GM23338 (cell line): ENCODE results near the gene MACF1.

Experiments
- CREB1 ChIP-seq: fragments of 250-450 bp; sonication (Bioruptor Pico); IDR thresholded peaks from 2 replicates; pipeline ENCODE4 v1.5.0; 2020; ENCODE audit warnings: low read depth, mild to moderate bottlenecking, moderate library complexity
- EZH2 ChIP-seq: fragments of 200-600 bp; sonication (generic); IDR thresholded peaks from one replicate; pipeline ENCODE4 v1.8.0; 2017; ENCODE audit warnings: antibody characterized with exemption, mild to moderate bottlenecking, low read depth; ENCODE audit not compliant: unreplicated experiment
- EZH2phosphoT487 ChIP-seq: fragments of 200-600 bp; sonication (generic); IDR thresholded peaks from one replicate; pipeline ENCODE4 v1.8.1; 2018; ENCODE audit warnings: antibody characterized with exemption; ENCODE audit not compliant: unreplicated experiment
- JUNB ChIP-seq: IDR thresholded peaks from one replicate; pipeline ENCODE4 v1.6.1; 2016; ENCODE audit warnings: antibody characterized with exemption; ENCODE audit not compliant: unreplicated experiment
- NANOG ChIP-seq: IDR thresholded peaks from 2 replicates; pipeline ENCODE4 v1.6.1; 2016; ENCODE audit warnings: antibody characterized with exemption, borderline replicate concordance
- POLR2AphosphoS5 ChIP-seq: IDR thresholded peaks from 2 replicates; pipeline ENCODE4 v1.6.1; 2016; ENCODE audit warnings: antibody characterized with exemption, low read depth
- STAT1 ChIP-seq: IDR thresholded peaks from one replicate; pipeline ENCODE4 v1.6.1; 2016; ENCODE audit warnings: antibody characterized with exemption; ENCODE audit not compliant: unreplicated experiment
- ZNF114 ChIP-seq: fragments of 250-450 bp; sonication (Bioruptor Pico); IDR thresholded peaks from 2 replicates; pipeline ENCODE4 v1.5.0; 2020; ENCODE audit warnings: mild to moderate bottlenecking, moderate library complexity
- ZNF331 ChIP-seq: fragments of 250-450 bp; sonication (Bioruptor Pico); IDR thresholded peaks from 2 replicates; pipeline ENCODE4 v1.5.0; 2020; ENCODE audit warnings: low read depth, mild to moderate bottlenecking, moderate library complexity
- TF ChIP-seq, protein P1 (sequence below), 2 experiments: fragments of 200-600 bp in 1 of 2; sonication (generic) in 1 of 2; conservative IDR thresholded peaks; 2 replicates each; pipeline versions ENCODE4 v1.5.1 to v1.6.1; 2016 to 2017; ENCODE audit warnings: antibody characterized with exemption in 2 of 2, low read depth in 2 of 2, mild to moderate bottlenecking in 2 of 2, moderate library complexity in 1 of 2
- TF ChIP-seq, protein P2 (sequence below): IDR thresholded peaks from one replicate; pipeline ENCODE4 v1.6.1; 2018; ENCODE audit warnings: antibody characterized with exemption; ENCODE audit not compliant: unreplicated experiment
- TF ChIP-seq, protein P3 (sequence below): IDR thresholded peaks from 2 replicates; pipeline ENCODE4 v1.6.1; 2016; ENCODE audit warnings: antibody characterized with exemption

DNA sequence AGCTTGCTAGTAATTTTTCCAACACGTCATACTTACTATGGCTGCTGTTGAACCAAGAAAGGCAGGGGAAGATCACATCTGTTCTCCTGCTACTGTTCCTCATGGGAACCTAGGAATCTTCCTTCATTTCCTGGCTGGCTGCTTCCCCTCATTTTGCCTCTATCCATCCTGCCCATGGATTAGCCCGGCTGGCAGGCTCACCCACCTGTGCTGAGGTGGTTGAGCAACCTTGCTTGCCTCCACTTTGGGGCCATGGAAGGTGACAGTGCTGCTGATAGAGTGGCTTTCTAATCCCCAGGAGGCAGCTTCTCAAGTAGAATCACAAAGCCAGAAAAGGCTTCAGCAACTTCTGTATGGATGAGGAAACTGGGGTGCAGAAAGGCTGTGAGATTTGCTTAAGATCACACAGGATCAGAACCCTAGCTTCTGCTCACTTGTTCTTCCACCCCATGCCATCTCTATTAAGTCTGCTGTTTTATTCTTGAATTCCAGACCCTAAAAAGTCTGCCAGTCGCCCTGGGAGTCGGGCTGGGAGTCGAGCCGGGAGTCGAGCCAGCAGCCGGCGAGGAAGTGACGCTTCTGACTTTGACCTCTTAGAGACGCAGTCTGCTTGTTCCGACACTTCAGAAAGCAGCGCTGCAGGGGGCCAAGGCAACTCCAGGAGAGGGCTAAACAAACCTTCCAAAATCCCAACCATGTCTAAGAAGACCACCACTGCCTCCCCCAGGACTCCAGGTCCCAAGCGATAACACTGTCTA is 280.7 kb downstream of the MACF1 start:
- TF ChIP-seq, protein P1, sequence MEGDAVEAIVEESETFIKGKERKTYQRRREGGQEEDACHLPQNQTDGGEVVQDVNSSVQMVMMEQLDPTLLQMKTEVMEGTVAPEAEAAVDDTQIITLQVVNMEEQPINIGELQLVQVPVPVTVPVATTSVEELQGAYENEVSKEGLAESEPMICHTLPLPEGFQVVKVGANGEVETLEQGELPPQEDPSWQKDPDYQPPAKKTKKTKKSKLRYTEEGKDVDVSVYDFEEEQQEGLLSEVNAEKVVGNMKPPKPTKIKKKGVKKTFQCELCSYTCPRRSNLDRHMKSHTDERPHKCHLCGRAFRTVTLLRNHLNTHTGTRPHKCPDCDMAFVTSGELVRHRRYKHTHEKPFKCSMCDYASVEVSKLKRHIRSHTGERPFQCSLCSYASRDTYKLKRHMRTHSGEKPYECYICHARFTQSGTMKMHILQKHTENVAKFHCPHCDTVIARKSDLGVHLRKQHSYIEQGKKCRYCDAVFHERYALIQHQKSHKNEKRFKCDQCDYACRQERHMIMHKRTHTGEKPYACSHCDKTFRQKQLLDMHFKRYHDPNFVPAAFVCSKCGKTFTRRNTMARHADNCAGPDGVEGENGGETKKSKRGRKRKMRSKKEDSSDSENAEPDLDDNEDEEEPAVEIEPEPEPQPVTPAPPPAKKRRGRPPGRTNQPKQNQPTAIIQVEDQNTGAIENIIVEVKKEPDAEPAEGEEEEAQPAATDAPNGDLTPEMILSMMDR (conservative IDR thresholded peaks at IDR 0.05; ENCODE audit: low read depth in 2 of 2), result no peak
- no peak for TF ChIP-seq EZH2
- TF ChIP-seq EZH2phosphoT487, result no peak
- no peak for TF ChIP-seq CREB1 (CRISPR knock-in tag)
- no peak for TF ChIP-seq NANOG
- TF ChIP-seq JUNB, result no peak
- TF ChIP-seq POLR2AphosphoS5, result no peak
- TF ChIP-seq, protein P2, sequence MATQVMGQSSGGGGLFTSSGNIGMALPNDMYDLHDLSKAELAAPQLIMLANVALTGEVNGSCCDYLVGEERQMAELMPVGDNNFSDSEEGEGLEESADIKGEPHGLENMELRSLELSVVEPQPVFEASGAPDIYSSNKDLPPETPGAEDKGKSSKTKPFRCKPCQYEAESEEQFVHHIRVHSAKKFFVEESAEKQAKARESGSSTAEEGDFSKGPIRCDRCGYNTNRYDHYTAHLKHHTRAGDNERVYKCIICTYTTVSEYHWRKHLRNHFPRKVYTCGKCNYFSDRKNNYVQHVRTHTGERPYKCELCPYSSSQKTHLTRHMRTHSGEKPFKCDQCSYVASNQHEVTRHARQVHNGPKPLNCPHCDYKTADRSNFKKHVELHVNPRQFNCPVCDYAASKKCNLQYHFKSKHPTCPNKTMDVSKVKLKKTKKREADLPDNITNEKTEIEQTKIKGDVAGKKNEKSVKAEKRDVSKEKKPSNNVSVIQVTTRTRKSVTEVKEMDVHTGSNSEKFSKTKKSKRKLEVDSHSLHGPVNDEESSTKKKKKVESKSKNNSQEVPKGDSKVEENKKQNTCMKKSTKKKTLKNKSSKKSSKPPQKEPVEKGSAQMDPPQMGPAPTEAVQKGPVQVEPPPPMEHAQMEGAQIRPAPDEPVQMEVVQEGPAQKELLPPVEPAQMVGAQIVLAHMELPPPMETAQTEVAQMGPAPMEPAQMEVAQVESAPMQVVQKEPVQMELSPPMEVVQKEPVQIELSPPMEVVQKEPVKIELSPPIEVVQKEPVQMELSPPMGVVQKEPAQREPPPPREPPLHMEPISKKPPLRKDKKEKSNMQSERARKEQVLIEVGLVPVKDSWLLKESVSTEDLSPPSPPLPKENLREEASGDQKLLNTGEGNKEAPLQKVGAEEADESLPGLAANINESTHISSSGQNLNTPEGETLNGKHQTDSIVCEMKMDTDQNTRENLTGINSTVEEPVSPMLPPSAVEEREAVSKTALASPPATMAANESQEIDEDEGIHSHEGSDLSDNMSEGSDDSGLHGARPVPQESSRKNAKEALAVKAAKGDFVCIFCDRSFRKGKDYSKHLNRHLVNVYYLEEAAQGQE, result no peak
- TF ChIP-seq ZNF331 (CRISPR knock-in tag), result no peak
- TF ChIP-seq STAT1, result no peak
- TF ChIP-seq, protein P3, sequence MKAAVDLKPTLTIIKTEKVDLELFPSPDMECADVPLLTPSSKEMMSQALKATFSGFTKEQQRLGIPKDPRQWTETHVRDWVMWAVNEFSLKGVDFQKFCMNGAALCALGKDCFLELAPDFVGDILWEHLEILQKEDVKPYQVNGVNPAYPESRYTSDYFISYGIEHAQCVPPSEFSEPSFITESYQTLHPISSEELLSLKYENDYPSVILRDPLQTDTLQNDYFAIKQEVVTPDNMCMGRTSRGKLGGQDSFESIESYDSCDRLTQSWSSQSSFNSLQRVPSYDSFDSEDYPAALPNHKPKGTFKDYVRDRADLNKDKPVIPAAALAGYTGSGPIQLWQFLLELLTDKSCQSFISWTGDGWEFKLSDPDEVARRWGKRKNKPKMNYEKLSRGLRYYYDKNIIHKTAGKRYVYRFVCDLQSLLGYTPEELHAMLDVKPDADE, result no peak
- no peak for TF ChIP-seq ZNF114
